Glutamatergic neuron (in vitro differentiated cells): ENCODE results near the gene TMEM258. TPM values are rescaled to one million over a fixed set of nuclear protein-coding genes. Genes with fewer than 3 reads are reported as not detected.
A peak's percentile ranks its signal among the peaks of the same experiment; 100 is the strongest.

Experiments
- DNase-seq: peaks from one replicate; pipeline ENCODE4 v3.0.0; 2022
- H3K27ac Mint-ChIP-seq: one replicate; pipeline ENCODE4 v1.8.0; 2020; ENCODE audit warnings: mild to moderate bottlenecking, mixed read lengths, inconsistent platforms; ENCODE audit not compliant: unreplicated experiment
- H3K27me3 Mint-ChIP-seq: one replicate; pipeline ENCODE4 v1.8.0; 2020; ENCODE audit warnings: mild to moderate bottlenecking, moderate library complexity, mixed read lengths, inconsistent platforms; ENCODE audit not compliant: unreplicated experiment
- H3K36me3 Mint-ChIP-seq: one replicate; pipeline ENCODE4 v1.8.0; 2020; ENCODE audit warnings: mild to moderate bottlenecking, mixed read lengths, inconsistent platforms; ENCODE audit not compliant: unreplicated experiment
- H3K4me1 Mint-ChIP-seq: one replicate; pipeline ENCODE4 v1.8.0; 2020; ENCODE audit warnings: mild to moderate bottlenecking, low read depth, mixed read lengths, inconsistent platforms; ENCODE audit not compliant: unreplicated experiment
- H3K4me3 Mint-ChIP-seq: one replicate; pipeline ENCODE4 v1.8.0; 2020; ENCODE audit warnings: mild to moderate bottlenecking, mixed read lengths, inconsistent platforms; ENCODE audit not compliant: unreplicated experiment
- H3K9me3 Mint-ChIP-seq: one replicate; pipeline ENCODE4 v1.8.0; 2020; ENCODE audit warnings: mild to moderate bottlenecking, moderate library complexity, mixed read lengths, inconsistent platforms; ENCODE audit not compliant: unreplicated experiment
- total RNA-seq: library from RNA; stranded (reverse); fragmentation: NEBNext Ultra II Directional; extraction: Animal tissue kit (Norgen Biotek cat#: 25700); gene quantifications from one replicate; pipeline ENCODE4 v1.2.1, GENCODE V29; 2021; ENCODE audit not compliant: unreplicated experiment
- TF ChIP-seq, protein P1 (sequence below): fragments of 200-600 bp; sonication (generic); IDR thresholded peaks from one replicate; pipeline ENCODE4 v1.5.0; 2021; ENCODE audit not compliant: partially characterized antibody, unreplicated experiment

TMEM258 gene
- total RNA-seq, 1 donor from 2014 or later: 82.7 TPM

DNA sequence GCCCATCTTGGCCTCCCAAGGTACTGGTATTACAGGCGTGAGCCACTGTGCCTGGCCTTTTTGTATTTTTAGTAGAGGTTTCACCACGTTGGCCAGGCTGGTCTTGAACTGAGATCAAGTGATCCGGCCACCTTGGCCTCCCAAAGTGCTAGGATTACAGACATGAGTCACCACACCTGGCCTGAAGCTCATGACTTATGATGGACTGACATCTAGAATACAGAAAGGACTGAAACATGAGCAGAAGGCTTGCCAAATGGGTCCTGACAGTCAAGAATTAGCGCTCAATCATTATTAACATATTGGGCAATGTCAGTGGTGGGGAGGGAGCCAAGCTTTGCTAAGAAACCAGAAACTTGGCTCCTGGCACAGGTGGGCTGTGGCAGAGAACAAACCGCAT, 19.4 kb upstream of the TMEM258 start:
- H3K27ac Mint-ChIP-seq: no peak overlapping the region
- H3K4me1 Mint-ChIP-seq: peaks cover 9% of the 10 kb centered on the region
- DNase-seq: no peak
- peaks cover 16% of the 10 kb centered on the region for H3K9me3 Mint-ChIP-seq
- H3K36me3 Mint-ChIP-seq: peaks cover 4% of the 10 kb centered on the region
- TF ChIP-seq, protein P1, sequence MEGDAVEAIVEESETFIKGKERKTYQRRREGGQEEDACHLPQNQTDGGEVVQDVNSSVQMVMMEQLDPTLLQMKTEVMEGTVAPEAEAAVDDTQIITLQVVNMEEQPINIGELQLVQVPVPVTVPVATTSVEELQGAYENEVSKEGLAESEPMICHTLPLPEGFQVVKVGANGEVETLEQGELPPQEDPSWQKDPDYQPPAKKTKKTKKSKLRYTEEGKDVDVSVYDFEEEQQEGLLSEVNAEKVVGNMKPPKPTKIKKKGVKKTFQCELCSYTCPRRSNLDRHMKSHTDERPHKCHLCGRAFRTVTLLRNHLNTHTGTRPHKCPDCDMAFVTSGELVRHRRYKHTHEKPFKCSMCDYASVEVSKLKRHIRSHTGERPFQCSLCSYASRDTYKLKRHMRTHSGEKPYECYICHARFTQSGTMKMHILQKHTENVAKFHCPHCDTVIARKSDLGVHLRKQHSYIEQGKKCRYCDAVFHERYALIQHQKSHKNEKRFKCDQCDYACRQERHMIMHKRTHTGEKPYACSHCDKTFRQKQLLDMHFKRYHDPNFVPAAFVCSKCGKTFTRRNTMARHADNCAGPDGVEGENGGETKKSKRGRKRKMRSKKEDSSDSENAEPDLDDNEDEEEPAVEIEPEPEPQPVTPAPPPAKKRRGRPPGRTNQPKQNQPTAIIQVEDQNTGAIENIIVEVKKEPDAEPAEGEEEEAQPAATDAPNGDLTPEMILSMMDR: no peak
- H3K4me3 Mint-ChIP-seq: no peak overlapping the region
- peaks cover 9% of the 10 kb centered on the region for H3K27me3 Mint-ChIP-seq

- Mint-ChIP-seq H3K27me3 (peaks cover 9% of the 10 kb centered on the region), H3K36me3 (peaks cover 4% of the 10 kb centered on the region), H3K27ac (no peak overlapping the region)
Observed at GRCh38 chr11:61810671-61811175, 18.3 kb upstream of the TMEM258 start.

GRCh38 chr11:61806785-61807184, 14.4 kb upstream of the TMEM258 start:
- Mint-ChIP-seq H3K27me3 (peaks cover 11% of the 10 kb centered on the region), H3K4me1 (no peaks in the 10 kb centered on the region), H3K27ac (no peak overlapping the region), H3K9me3 (peaks cover 1% of the 10 kb centered on the region), H3K4me3 (no peak overlapping the region), H3K36me3 (no peaks in the 10 kb centered on the region)
- TF ChIP-seq, protein P1: no peak
- DNase-seq: no peak

More at GRCh38 chr11:61810671-61811175, 18.3 kb upstream of the TMEM258 start:
- peaks cover 11% of the 10 kb centered on the region for H3K9me3 Mint-ChIP-seq
- H3K4me1 Mint-ChIP-seq: peaks cover 9% of the 10 kb centered on the region
- TF ChIP-seq, protein P1: no peak
- DNase-seq: no peak
- no peak overlapping the region for H3K4me3 Mint-ChIP-seq

DNA sequence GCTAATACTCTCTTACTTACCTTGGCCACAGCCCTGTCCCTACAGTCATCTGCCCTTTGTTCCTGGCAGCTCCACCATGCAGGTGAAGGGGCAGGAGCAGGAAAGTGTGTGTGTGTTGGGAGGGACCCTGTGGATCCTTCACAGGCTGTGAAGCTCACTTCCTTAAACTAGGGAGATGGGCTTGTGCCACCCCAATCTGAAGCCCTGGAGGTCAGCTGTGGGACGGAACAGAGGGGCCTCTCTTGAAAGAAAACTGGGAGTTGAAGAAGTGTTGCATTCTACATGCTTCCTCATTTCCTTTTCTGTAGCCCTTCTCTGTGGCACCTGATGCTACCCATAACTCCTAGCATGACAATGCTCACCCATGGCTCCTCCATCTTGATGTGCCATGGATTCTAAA, 12.7 kb upstream of the TMEM258 start:
- no peaks in the 10 kb centered on the region for H3K36me3 Mint-ChIP-seq
- TF ChIP-seq, protein P1: no peak
- peak overlapping the region; percentile 25 for H3K4me3 Mint-ChIP-seq
- no peak overlapping the region for H3K27ac Mint-ChIP-seq
- no peak for DNase-seq
- H3K4me1 Mint-ChIP-seq: no peaks in the 10 kb centered on the region
- no peaks in the 10 kb centered on the region for H3K9me3 Mint-ChIP-seq
- H3K27me3 Mint-ChIP-seq: peaks cover 10% of the 10 kb centered on the region

- H3K27me3 Mint-ChIP-seq: peaks cover 9% of the 10 kb centered on the region
- H3K9me3 Mint-ChIP-seq: no peaks in the 10 kb centered on the region
- TF ChIP-seq, protein P1: no peak
- H3K4me3 Mint-ChIP-seq: no peak overlapping the region
- H3K36me3 Mint-ChIP-seq: no peaks in the 10 kb centered on the region
- no peak for DNase-seq
- no peak overlapping the region for H3K27ac Mint-ChIP-seq
- no peaks in the 10 kb centered on the region for H3K4me1 Mint-ChIP-seq
Observed at GRCh38 chr11:61803889-61804647, 11.7 kb upstream of the TMEM258 start.
